Measurements from ENCODE around the gene VAMP2.
A peak's percentile ranks its signal among the peaks of the same experiment; 100 is the strongest.

VAMP2 gene

GRCh38 chr17:8154608-8155155, 8.1 kb downstream of the VAMP2 start:
- no peak for DNase-seq (ENCODE audit: low spot score)
- no peak for TF ChIP-seq CTCF (IDR thresholded peaks at IDR 0.05; ENCODE audit: extremely low read depth, insufficient read depth, missing control alignments)
- in situ Hi-C loops (cut with MboI; ENCODE audit: low pct_unique_long_range_greater_than_20kb, low sequenced_read_pairs, unreplicated experiment): no loop called here

- DNase-seq (ENCODE audit: low spot score): peak; percentile 72
- in situ Hi-C loops (cut with MboI; ENCODE audit: low pct_unique_long_range_greater_than_20kb, low sequenced_read_pairs, unreplicated experiment): no loop called here
- no peak for TF ChIP-seq CTCF (IDR thresholded peaks at IDR 0.05; ENCODE audit: extremely low read depth, insufficient read depth, missing control alignments)
These were observed 8.7 kb downstream of the VAMP2 start for GRCh38 chr17:8153957-8154607.

GRCh38 chr17:8153525-8153956, 9.2 kb downstream of the VAMP2 start:
- in situ Hi-C loops (cut with MboI; ENCODE audit: low pct_unique_long_range_greater_than_20kb, low sequenced_read_pairs, unreplicated experiment): no loop called here
- no peak for DNase-seq (ENCODE audit: low spot score)
- no peak for TF ChIP-seq CTCF (IDR thresholded peaks at IDR 0.05; ENCODE audit: extremely low read depth, insufficient read depth, missing control alignments)

- in situ Hi-C loops (cut with MboI; ENCODE audit: low pct_unique_long_range_greater_than_20kb, low sequenced_read_pairs, unreplicated experiment): no loop called here
- no peak for DNase-seq (ENCODE audit: low spot score)
- TF ChIP-seq CTCF (IDR thresholded peaks at IDR 0.05; ENCODE audit: extremely low read depth, insufficient read depth, missing control alignments): no peak
These were observed 9.7 kb downstream of the VAMP2 start for GRCh38 chr17:8153031-8153451.

- in situ Hi-C loops (cut with MboI; ENCODE audit: low pct_unique_long_range_greater_than_20kb, low sequenced_read_pairs, unreplicated experiment): no loop called here
- peak; percentile 95 for DNase-seq (ENCODE audit: low spot score)
- TF ChIP-seq CTCF (IDR thresholded peaks at IDR 0.05; ENCODE audit: extremely low read depth, insufficient read depth, missing control alignments): no peak
These were observed 10.5 kb downstream of the VAMP2 start, which contains the start of gene PER1 for GRCh38 chr17:8152112-8152775. Gene PER1, minus strand, starts transcription at chr17:8152404. Its CDS starts 1,698 bp downstream, at chr17:8150706.

- in situ Hi-C loops (cut with MboI; ENCODE audit: low pct_unique_long_range_greater_than_20kb, low sequenced_read_pairs, unreplicated experiment): no loop called here
- TF ChIP-seq CTCF (IDR thresholded peaks at IDR 0.05; ENCODE audit: extremely low read depth, insufficient read depth, missing control alignments): no peak
- DNase-seq (ENCODE audit: low spot score): no peak
These were observed 11.1 kb downstream of the VAMP2 start for GRCh38 chr17:8151641-8152111.
